DLD1 (cell line): ENCODE measurements around the gene DDX46.
"Not testable (repeated sequence)": the region's sequence is repeated elsewhere in the genome, so short reads cannot be mapped to it uniquely, and the experiment has no call there.

Experiments used
- in situ Hi-C: cut with HindIII; loops from 2 replicates; pipeline ENCODE4 v1.10.0; 2017; ENCODE audit warnings: low sequenced_read_pairs

The DDX46 gene

GRCh38 chr5:134838361-134838760 is 79.8 kb downstream of the DDX46 start:
- in situ Hi-C loops, result not testable (repeated sequence)

GRCh38 chr5:134840811-134841210 is 82.2 kb downstream of the DDX46 start:
- in situ Hi-C loops, result no loop called here

- in situ Hi-C loops, result no loop called here
Measured at GRCh38 chr5:134844252-134844651, 85.7 kb downstream of the DDX46 start.

- in situ Hi-C loops, result no loop called here
Measured at GRCh38 chr5:134845335-134845851, 86.8 kb downstream of the DDX46 start.

GRCh38 chr5:134845852-134846640 is 87.5 kb downstream of the DDX46 start, which contains the start of gene C5orf24:
TSS of gene C5orf24 (plus strand) at chr5:134845968. CDS start at chr5:134854901, 8,933 bp downstream.
- in situ Hi-C loops, result no loop called here

GRCh38 chr5:134846641-134846960 is 88.0 kb downstream of the DDX46 start:
- in situ Hi-C loops, result no loop called here

GRCh38 chr5:134849434-134849933 is 90.9 kb downstream of the DDX46 start:
- in situ Hi-C loops, result not testable (repeated sequence)

GRCh38 chr5:134851307-134851923 is 92.8 kb downstream of the DDX46 start:
- in situ Hi-C loops, result no loop called here

- in situ Hi-C loops, result not testable (repeated sequence)
Measured at GRCh38 chr5:134856465-134856864, 97.9 kb downstream of the DDX46 start.

GRCh38 chr5:134857401-134857800 is 98.8 kb downstream of the DDX46 start:
- in situ Hi-C loops, result no loop called here

- in situ Hi-C loops, result no loop called here
Measured at GRCh38 chr5:134864707-134865106, 106.1 kb downstream of the DDX46 start.

GRCh38 chr5:134873494-134873893 is 114.9 kb downstream of the DDX46 start:
- in situ Hi-C loops, result no loop called here

GRCh38 chr5:134873987-134874830 is 115.6 kb downstream of the DDX46 start, which contains the start of gene TXNDC15:
TSS of gene TXNDC15 (plus strand) at chr5:134874371. CDS start at chr5:134874428, 57 bp downstream.
- in situ Hi-C loops, result no loop called here

GRCh38 chr5:134874831-134875655 is 116.5 kb downstream of the DDX46 start:
- in situ Hi-C loops, result no loop called here

GRCh38 chr5:134877159-134877558 is 118.6 kb downstream of the DDX46 start:
- in situ Hi-C loops, result no loop called here

GRCh38 chr5:134878403-134878802 is 119.8 kb downstream of the DDX46 start:
- in situ Hi-C loops, result no loop called here

GRCh38 chr5:134879456-134879855 is 120.9 kb downstream of the DDX46 start:
- in situ Hi-C loops, result no loop called here
